HG03196 (cell line): ENCODE results near the gene ETV6.

ENCODE experiments used
- ATAC-seq: cut with Tn5 transposase; IDR thresholded peaks from one replicate; pipeline ENCODE4 v1.9.1; 2021; ENCODE audit not compliant: unreplicated experiment

Gene ETV6

DNA sequence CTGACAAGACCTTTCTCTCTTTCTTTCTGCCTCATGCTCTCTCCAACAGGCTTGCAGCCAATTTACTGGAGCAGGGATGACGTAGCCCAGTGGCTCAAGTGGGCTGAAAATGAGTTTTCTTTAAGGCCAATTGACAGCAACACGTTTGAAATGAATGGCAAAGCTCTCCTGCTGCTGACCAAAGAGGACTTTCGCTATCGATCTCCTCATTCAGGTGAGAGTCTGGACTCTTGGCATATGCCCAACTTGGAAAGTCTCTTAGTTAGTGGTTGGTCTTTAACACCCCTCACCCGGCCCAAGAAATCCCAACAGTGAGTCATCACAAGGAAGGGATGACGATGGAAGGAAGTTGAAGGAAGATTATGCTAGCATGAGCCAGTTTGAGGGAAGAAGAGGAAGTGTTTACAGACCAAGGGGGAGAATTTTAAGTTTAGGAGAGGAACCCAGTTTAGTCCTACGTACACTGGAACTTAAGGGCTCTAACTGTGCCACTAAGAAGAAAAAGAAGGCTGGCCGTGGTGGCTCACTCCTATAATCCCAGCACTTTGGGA lies 189.7 kb downstream of the ETV6 start:
- no peak for ATAC-seq

GRCh38 chr12:11840366-11840765 lies 190.9 kb downstream of the ETV6 start:
- no peak for ATAC-seq

DNA sequence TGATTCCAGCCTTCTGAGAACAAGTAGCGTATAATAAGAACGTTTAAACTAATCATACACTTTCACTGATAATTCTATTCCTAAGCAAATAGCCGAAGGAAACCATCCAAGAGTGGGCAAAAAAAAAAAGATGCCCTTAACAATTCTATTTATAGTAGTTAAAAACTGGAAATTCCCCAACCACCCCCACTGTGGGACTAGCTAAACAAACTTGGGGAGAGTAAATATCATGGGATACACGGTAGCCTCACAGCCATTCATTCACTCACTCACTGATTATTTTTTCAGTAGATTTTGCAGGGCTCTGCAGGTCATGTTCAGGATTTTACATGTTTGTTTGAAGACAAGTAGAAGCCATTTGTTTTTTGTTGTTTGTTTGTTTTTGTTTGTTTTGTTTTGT lies 197.0 kb downstream of the ETV6 start:
- ATAC-seq: no peak

- ATAC-seq: no peak
These were observed 198.1 kb downstream of the ETV6 start for GRCh38 chr12:11847539-11847938.

DNA sequence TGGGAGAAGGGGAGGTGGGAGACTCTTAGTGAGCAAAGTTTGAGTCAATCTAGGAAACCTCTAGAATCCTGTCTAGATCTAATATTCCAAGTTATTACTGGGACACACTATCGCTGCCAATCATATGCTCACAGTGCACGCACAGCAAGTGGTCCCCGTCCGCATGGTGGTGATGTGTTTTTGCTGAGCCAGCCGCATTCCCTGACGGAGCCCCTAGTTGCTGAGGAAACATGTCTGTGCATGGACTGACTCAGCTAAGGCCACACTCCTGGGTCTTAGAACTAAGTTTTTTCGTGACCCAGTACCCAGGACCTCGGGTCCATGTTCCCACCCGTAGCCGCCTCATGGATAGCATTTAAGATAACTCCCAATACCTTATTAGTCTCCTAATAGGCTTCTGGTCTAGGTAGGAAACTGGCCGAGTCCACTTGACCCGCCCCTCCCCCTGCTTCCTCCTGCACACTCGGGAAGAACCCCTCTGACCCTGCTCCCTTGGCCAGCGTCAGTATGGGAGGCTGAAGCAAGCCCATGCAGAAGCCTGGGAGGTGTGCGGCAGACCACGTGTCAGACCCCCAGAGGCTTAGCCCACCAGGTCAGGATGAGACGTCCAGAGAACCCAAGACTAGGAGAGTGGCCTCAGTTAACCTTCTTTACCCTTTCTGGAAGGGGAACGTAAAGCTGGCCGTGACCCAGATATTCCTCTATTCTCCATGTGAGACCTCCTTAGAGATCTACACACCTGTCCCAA lies 200.5 kb downstream of the ETV6 start:
- no peak for ATAC-seq

DNA sequence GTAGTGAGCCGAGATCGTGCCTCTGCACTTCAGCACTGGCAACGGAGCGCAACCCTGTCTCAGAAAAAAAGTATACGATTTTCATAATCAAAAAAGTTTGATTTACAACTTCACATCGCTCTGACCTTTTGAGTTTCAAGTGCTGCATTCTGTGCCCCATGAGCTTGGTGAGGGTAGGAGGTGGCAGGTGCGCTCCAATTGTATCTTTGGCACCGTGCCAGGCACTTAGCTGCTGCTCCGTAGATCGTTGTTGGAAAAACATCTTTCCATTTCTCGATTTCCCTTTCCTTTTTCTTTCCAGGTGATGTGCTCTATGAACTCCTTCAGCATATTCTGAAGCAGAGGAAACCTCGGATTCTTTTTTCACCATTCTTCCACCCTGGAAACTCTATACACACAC lies 203.7 kb downstream of the ETV6 start:
- ATAC-seq: no peak

DNA sequence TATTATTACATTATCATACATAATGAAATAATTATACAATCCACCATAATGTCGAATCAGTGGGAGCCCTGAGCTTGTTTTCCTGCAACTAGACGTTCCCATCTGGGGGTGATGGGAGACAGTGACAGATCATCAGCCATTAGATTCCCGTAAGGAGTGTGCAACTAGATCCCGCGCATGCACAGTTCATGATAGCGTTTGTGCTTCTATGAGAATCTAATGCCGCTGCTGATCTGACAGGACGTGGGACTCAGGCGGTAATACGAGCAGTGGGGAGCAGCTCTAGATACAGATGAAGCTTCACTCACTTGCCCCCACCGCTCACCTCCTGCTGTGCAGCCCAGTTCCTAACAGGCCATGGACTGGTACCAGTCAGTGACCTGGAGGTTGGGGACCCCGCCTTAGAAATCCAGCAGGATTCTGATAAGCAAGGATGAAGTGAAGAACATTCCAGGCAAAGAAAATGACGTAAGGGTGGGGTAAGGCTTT lies 204.6 kb downstream of the ETV6 start:
- ATAC-seq: no peak

DNA sequence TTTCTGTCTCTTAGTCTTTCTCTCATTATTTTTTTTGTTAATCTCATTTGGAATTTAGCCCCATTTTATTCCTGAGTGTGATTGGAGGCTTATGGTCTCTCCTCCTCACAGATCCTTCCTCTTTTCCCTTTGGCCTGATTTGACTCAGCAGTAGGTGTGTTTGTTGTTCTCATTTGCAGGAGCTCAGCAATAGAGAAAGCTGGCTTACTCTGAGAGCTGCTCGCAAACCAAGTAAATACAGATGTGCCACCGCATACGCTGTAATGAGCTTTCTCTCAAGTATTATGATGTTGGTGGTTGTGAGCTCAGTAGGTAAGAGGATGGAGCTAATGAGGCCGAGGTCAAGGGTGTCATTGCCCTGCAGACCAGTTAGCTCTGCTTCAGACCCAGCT lies 206.5 kb downstream of the ETV6 start:
- ATAC-seq: peak; percentile 52

DNA sequence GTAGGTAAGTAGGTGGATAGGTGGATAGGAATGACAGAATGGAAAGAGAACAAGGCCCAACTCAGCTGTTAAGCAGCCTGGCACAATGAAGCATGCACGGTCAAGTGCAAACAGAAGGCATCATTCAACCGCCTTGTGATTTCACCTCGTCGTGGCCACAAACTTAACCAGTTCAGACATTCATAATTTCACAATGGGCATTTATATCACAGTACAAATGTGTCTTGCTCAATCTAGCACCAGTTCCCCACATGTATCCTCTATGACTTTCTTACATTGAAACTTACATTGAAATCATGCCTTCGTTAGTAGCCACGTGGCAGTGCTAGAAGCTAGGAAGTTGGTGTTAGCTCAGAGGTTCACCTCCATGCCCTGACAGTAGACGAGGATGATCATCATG lies 207.5 kb downstream of the ETV6 start:
- ATAC-seq: no peak

GRCh38 chr12:11859705-11860425 lies 210.4 kb downstream of the ETV6 start:
- no peak for ATAC-seq

GRCh38 chr12:11861155-11861863 lies 211.8 kb downstream of the ETV6 start:
- ATAC-seq: no peak

DNA sequence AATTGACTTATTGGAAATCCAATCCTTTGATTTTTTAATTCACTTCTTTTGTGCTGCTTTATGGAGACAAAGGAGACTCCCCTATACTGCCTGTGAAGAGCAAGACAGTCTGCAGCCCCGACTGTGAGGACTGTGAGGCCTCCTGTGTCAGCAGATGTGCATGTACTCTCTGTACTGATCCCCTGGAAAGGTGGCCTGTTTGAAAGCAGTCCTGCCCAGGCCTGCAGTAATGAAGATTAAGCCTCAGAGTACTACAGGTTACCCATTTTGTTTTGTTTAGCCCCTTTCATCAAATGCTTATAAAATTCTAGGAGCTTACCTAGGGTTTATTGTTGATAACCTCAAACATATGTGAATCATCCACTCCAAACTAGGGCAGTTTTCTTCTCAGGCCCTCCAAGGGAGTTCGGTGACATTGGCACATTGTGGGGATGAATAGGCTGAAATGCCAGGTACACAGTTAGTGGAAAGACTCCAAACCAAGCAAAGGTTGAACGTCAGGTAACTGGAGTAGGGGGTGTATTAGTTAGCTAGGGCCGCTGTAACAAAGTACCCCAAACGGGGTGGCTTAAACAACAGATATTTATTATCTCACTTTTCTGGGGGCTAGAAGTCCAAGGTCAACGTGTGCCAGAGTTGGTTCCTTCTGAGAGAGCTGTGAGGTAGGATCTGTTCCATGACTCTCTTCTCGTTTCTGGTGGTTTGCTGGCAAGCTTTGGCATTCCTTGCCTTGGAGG lies 212.6 kb downstream of the ETV6 start:
- no peak for ATAC-seq

- no peak for ATAC-seq
These were observed 213.3 kb downstream of the ETV6 start for GRCh38 chr12:11862798-11863197.

GRCh38 chr12:11863478-11863906 lies 214.0 kb downstream of the ETV6 start:
- ATAC-seq: no peak

DNA sequence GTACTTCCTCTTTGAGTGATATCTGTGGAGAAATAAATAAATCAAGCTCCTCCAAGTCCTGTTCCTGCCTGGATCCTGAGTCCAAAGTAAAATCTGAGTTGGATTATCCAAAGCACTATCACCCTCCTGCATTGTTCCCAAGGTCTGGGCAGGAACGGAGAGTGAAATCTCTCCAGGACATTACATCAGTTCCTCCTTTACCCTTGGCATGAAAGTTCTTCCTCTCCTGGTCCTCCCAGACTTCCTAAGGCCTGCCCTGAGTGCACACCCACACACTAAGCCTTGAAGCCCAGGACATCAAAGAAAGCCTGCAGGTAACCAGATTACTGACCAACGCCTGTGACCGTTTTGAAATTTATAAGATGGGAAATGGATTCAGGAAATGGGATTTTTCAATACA lies 214.5 kb downstream of the ETV6 start:
- ATAC-seq: no peak

DNA sequence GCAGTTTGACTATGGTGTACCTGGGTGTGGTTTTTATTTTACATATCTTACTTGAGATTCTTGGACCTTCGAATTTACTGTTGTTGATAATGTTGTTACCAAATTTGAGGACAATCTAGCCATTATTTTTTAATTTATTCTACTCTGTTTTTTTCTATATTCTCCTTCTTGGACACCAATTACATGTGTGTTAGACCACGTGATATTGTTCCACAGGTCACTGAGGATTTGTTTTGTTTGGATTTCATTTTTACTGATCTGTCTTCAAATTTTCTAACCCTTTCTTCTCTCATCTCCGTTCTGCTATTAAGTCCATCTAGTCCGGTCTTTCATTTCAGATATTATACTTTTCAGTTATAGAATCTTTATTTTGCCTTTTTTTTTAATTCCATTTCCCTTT lies 216.3 kb downstream of the ETV6 start:
- ATAC-seq: no peak

DNA sequence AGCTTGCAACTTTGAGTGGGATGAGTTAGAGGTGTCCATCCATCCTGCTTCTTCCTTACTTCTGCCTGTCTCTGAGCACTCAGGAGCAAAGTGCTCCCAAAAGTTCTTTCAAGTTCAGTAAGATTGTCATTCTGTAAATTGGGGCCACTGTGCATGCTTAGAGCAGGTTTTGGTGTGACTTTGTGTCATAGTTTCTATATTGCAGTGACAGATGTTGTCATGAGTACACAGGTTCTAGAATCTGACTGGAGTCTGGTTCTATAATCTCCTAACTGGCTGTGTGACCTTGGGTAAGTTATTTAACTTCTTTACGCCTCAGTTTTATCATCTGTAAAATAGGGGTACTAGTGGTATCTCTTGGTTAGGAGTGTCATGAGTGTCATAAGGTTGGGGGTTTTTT lies 218.6 kb downstream of the ETV6 start:
- no peak for ATAC-seq

DNA sequence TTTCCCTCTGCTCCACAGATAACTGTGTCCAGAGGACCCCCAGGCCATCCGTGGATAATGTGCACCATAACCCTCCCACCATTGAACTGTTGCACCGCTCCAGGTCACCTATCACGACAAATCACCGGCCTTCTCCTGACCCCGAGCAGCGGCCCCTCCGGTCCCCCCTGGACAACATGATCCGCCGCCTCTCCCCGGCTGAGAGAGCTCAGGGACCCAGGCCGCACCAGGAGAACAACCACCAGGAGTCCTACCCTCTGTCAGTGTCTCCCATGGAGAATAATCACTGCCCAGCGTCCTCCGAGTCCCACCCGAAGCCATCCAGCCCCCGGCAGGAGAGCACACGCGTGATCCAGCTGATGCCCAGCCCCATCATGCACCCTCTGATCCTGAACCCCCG lies 219.9 kb downstream of the ETV6 start:
- ATAC-seq: no peak

DNA sequence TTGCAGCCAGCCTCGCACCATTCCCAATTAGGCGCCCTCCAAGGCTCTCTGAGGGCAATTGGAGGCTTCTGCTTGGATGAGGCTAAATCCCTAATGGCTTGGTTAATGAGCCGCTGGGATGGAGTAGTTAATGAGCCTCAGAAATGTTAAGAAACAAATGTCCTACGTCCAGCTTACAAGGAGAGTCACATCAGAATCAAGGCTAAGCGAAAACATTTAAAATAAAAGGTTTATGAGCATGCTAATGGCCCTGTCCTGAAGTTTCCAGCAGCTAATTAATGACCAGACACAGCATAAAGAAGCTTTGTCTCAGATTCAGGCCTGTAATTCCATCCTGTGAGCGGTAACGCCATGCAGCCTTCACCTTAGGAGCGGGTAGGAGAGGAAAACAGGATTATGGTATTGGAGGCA lies 220.6 kb downstream of the ETV6 start:
- ATAC-seq: no peak

DNA sequence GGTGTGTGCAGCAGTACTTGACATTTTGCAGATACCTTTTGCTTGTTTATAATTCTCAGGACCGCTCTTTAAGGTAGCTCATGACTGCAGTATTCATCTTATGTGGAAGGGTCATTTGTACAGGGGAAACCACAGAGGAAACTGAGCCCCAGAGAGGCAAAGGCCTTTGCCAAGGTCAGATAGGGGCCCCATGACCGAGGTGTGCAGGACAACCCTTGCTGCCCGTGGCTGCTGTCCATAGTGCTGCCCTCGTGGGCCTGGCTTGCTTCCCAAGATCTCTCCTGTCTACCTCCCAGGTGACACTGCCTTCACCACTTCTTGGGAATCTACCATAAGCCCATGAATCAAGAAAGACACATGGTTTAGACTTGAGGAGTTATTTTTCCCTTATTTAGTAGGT lies 222.6 kb downstream of the ETV6 start:
- ATAC-seq: no peak

GRCh38 chr12:11875414-11875935 lies 226.0 kb downstream of the ETV6 start:
- ATAC-seq: no peak
